Hepatocyte (in vitro differentiated cells): ENCODE data around the gene COX7C.

Experiments used
- EZH2 ChIP-seq: fragments of 200-600 bp; sonication (generic); IDR thresholded peaks from 2 replicates; pipeline ENCODE4 v1.6.1; 2016; ENCODE audit warnings: antibody characterized with exemption, mild to moderate bottlenecking, borderline replicate concordance
- EZH2phosphoT487 ChIP-seq: fragments of 200-600 bp; sonication (generic); IDR thresholded peaks from one replicate; pipeline ENCODE4 v1.6.1; 2018; ENCODE audit warnings: antibody characterized with exemption, mild to moderate bottlenecking, low read depth, moderate library complexity; ENCODE audit not compliant: unreplicated experiment, severe bottlenecking
- TF ChIP-seq, protein P1 (sequence below): fragments of 200-600 bp; sonication (generic); IDR thresholded peaks from 2 replicates; pipeline ENCODE4 v1.5.1; 2016; ENCODE audit warnings: antibody characterized with exemption, mild to moderate bottlenecking; ENCODE audit not compliant: poor library complexity

DNA sequence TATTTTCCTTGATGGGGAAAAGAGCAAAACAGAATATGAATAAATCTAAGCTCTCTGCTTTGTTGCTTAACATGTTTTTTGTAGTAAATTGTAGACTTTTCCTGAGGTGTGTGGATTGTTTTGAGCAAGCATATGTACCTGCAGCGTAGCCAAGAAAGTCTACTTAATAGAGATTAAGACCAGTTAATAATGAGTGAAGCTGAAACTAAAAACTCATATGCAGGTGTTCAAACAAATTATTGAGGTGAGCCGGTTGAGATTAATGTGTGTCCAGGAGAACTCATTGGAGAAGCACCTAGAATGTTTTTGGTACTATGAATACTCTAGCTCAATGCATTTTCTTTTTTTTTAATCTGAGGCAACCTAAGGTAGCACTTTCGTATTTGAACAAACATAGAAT, 49.2 kb downstream of the COX7C start:
- no peak for TF ChIP-seq EZH2phosphoT487
- TF ChIP-seq, protein P1, sequence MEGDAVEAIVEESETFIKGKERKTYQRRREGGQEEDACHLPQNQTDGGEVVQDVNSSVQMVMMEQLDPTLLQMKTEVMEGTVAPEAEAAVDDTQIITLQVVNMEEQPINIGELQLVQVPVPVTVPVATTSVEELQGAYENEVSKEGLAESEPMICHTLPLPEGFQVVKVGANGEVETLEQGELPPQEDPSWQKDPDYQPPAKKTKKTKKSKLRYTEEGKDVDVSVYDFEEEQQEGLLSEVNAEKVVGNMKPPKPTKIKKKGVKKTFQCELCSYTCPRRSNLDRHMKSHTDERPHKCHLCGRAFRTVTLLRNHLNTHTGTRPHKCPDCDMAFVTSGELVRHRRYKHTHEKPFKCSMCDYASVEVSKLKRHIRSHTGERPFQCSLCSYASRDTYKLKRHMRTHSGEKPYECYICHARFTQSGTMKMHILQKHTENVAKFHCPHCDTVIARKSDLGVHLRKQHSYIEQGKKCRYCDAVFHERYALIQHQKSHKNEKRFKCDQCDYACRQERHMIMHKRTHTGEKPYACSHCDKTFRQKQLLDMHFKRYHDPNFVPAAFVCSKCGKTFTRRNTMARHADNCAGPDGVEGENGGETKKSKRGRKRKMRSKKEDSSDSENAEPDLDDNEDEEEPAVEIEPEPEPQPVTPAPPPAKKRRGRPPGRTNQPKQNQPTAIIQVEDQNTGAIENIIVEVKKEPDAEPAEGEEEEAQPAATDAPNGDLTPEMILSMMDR, result no peak
- TF ChIP-seq EZH2, result no peak
